WTC11 (cell line): ENCODE measurements around the gene SPOCD1.

Experiments used
- CTCF ChIP-seq: fragments of 200-600 bp; IDR thresholded peaks from 2 replicates; pipeline ENCODE4 v1.8.0; 2022; ENCODE audit warnings: antibody characterized with exemption
- ETV6 ChIP-seq: sonication (generic); formaldehyde crosslinking; IDR thresholded peaks from 2 replicates; pipeline ENCODE4 v1.8.1; 2022; ENCODE audit warnings: mild to moderate bottlenecking, missing genetic modification reagents
- NR2C2 ChIP-seq: sonication (generic); formaldehyde crosslinking; IDR thresholded peaks from 2 replicates; pipeline ENCODE4 v1.8.0; 2022; ENCODE audit warnings: mild to moderate bottlenecking, missing genetic modification reagents
- SP1 ChIP-seq: sonication (generic); formaldehyde crosslinking; conservative IDR thresholded peaks from 2 replicates; pipeline ENCODE4 v1.8.1; 2022; ENCODE audit warnings: missing genetic modification reagents
- TEAD4 ChIP-seq: sonication (generic); formaldehyde crosslinking; IDR thresholded peaks from 2 replicates; pipeline ENCODE4 v1.8.0; 2022; ENCODE audit warnings: mild to moderate bottlenecking, missing genetic modification reagents
- ZNF263 ChIP-seq: sonication (generic); formaldehyde crosslinking; IDR thresholded peaks from 2 replicates; pipeline ENCODE4 v1.8.1; 2022; ENCODE audit warnings: low read depth, mild to moderate bottlenecking, moderate library complexity, missing genetic modification reagents

GRCh38 chr1:31748365-31748764, 67.5 kb downstream of the SPOCD1 start:
- TF ChIP-seq CTCF (no peak), TEAD4 (CRISPR knock-in tag) (no peak), SP1 (CRISPR knock-in tag) (no peak), NR2C2 (CRISPR knock-in tag) (no peak), ETV6 (CRISPR knock-in tag) (no peak), ZNF263 (CRISPR knock-in tag) (no peak)
